Loucy (cell line): Measurements from ENCODE around the gene MACF1.

ENCODE experiments used
- H2AFZ ChIP-seq: fragments of 200-600 bp; sonication (generic); 2 replicates; pipeline ENCODE4 v1.6.0; 2016; ENCODE audit warnings: antibody characterized with exemption, mild to moderate bottlenecking, low read length, moderate library complexity
- H3F3A ChIP-seq: fragments of 200-600 bp; 2 replicates; pipeline ENCODE4 v1.6.0; 2016; ENCODE audit warnings: antibody characterized with exemption, low read depth, mild to moderate bottlenecking
- H3K27me3 ChIP-seq: fragments of 200-600 bp; sonication (generic); 2 replicates; pipeline ENCODE4 v1.6.1; 2014; ENCODE audit warnings: low read length, mild to moderate bottlenecking; ENCODE audit not compliant: insufficient read depth, poor library complexity, severe bottlenecking
- H3K36me3 ChIP-seq: fragments of 200-600 bp; sonication (generic); 2 replicates; pipeline ENCODE4 v1.6.1; 2016; ENCODE audit warnings: low read length; ENCODE audit not compliant: insufficient read depth
- H3K4me1 ChIP-seq: fragments of 200-600 bp; sonication (generic); 2 replicates; pipeline ENCODE4 v1.5.1; 2014; ENCODE audit warnings: low read length, mild to moderate bottlenecking; ENCODE audit not compliant: insufficient read depth, poor library complexity, severe bottlenecking
- H3K4me2 ChIP-seq: fragments of 200-600 bp; sonication (generic); 2 replicates; pipeline ENCODE4 v1.6.0; 2014; ENCODE audit warnings: antibody characterized with exemption, low read length, low read depth, mild to moderate bottlenecking; ENCODE audit not compliant: poor library complexity, severe bottlenecking
- H3K4me3 ChIP-seq: fragments of 200-600 bp; sonication (generic); 2 replicates; pipeline ENCODE4 v1.5.1; 2014; ENCODE audit warnings: low read length, mild to moderate bottlenecking, mixed read lengths; ENCODE audit not compliant: poor library complexity, severe bottlenecking
- H3K79me2 ChIP-seq: fragments of 200-600 bp; sonication (generic); 2 replicates; pipeline ENCODE4 v1.6.1; 2014; ENCODE audit warnings: low read length; ENCODE audit not compliant: insufficient read depth
- H3K9ac ChIP-seq: fragments of 200-600 bp; sonication (generic); 2 replicates; pipeline ENCODE4 v1.6.0; 2014; ENCODE audit warnings: mild to moderate bottlenecking, low read depth, low read length, moderate library complexity; ENCODE audit not compliant: poor library complexity, severe bottlenecking
- H3K9me2 ChIP-seq: fragments of 200-600 bp; sonication (generic); replicated peaks from 2 replicates; pipeline ENCODE4 v1.6.1; 2016; ENCODE audit warnings: low read depth, low read length, mixed read lengths
- H3K9me3 ChIP-seq: fragments of 200-600 bp; sonication (generic); 2 replicates; pipeline ENCODE4 v1.6.1; 2014; ENCODE audit warnings: mild to moderate bottlenecking, antibody characterized with exemption, low read length, low read depth; ENCODE audit not compliant: insufficient read depth
- H4K20me1 ChIP-seq: fragments of 200-600 bp; sonication (generic); 2 replicates; pipeline ENCODE4 v1.6.0; 2014; ENCODE audit warnings: antibody characterized with exemption, low read length, mild to moderate bottlenecking; ENCODE audit not compliant: insufficient read depth, poor library complexity, severe bottlenecking
- EZH2phosphoT487 ChIP-seq: fragments of 200-600 bp; IDR thresholded peaks from 2 replicates; pipeline ENCODE4 v1.6.1; 2018; ENCODE audit warnings: antibody characterized with exemption, mild to moderate bottlenecking, moderate library complexity, borderline replicate concordance
- TF ChIP-seq, protein P1 (sequence below): fragments of 200-600 bp; sonication (generic); conservative IDR thresholded peaks from 2 replicates; pipeline ENCODE4 v1.5.1; 2014; ENCODE audit warnings: mild to moderate bottlenecking, antibody characterized with exemption, low read length

MACF1 gene

DNA sequence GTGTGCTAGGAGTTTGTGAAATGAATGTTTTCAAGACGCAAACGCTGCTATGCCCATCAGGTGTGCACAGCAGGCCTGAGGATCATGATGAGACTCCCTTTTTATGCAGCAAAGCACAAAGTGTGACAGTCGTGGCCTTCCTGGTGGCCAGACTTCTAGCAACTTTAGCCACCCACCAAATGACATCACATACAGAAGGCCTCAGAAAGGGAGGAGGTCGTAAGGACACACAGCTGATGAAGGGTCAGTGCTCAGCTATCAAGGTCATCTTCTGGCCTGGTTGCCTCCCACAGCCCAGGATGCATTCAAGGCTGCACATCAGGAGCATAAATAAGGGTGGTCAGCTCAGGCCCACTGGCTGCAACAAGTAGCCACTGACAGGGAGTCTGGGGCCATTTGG is 323.6 kb downstream of the MACF1 start:
- H3K27me3 ChIP-seq, result no peaks in the 10 kb centered on the region
- H3K9me3 ChIP-seq, result no peaks in the 10 kb centered on the region
- H4K20me1 ChIP-seq, result no peaks in the 10 kb centered on the region
- no peak overlapping the region for H2AFZ ChIP-seq
- no peak overlapping the region for H3K4me3 ChIP-seq
- peaks cover 13% of the 10 kb centered on the region for H3K4me1 ChIP-seq
- H3K9ac ChIP-seq, result no peak overlapping the region
- H3F3A ChIP-seq, result no peaks in the 10 kb centered on the region
- no peaks in the 10 kb centered on the region for H3K79me2 ChIP-seq
- no peak overlapping the region for H3K4me2 ChIP-seq
- TF ChIP-seq, protein P1, sequence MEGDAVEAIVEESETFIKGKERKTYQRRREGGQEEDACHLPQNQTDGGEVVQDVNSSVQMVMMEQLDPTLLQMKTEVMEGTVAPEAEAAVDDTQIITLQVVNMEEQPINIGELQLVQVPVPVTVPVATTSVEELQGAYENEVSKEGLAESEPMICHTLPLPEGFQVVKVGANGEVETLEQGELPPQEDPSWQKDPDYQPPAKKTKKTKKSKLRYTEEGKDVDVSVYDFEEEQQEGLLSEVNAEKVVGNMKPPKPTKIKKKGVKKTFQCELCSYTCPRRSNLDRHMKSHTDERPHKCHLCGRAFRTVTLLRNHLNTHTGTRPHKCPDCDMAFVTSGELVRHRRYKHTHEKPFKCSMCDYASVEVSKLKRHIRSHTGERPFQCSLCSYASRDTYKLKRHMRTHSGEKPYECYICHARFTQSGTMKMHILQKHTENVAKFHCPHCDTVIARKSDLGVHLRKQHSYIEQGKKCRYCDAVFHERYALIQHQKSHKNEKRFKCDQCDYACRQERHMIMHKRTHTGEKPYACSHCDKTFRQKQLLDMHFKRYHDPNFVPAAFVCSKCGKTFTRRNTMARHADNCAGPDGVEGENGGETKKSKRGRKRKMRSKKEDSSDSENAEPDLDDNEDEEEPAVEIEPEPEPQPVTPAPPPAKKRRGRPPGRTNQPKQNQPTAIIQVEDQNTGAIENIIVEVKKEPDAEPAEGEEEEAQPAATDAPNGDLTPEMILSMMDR, result no peak
- no peak for TF ChIP-seq EZH2phosphoT487
- H3K36me3 ChIP-seq, result no peaks in the 10 kb centered on the region
- H3K9me2 ChIP-seq, result no peaks in the 10 kb centered on the region

- no peaks in the 10 kb centered on the region for H3K27me3 ChIP-seq
- no peaks in the 10 kb centered on the region for H3K79me2 ChIP-seq
- no peak for TF ChIP-seq EZH2phosphoT487
- TF ChIP-seq, protein P1, result no peak
- no peaks in the 10 kb centered on the region for H3K36me3 ChIP-seq
- H3K4me2 ChIP-seq, result no peak overlapping the region
- no peak overlapping the region for H3K4me3 ChIP-seq
- H2AFZ ChIP-seq, result no peak overlapping the region
- H3F3A ChIP-seq, result no peaks in the 10 kb centered on the region
- H4K20me1 ChIP-seq, result no peaks in the 10 kb centered on the region
- no peaks in the 10 kb centered on the region for H3K9me2 ChIP-seq
- H3K9ac ChIP-seq, result no peak overlapping the region
- H3K9me3 ChIP-seq, result no peaks in the 10 kb centered on the region
- peaks cover 13% of the 10 kb centered on the region for H3K4me1 ChIP-seq
Observed at GRCh38 chr1:39529901-39530535, 325.5 kb downstream of the MACF1 start.

GRCh38 chr1:39531526-39531925 is 327.0 kb downstream of the MACF1 start:
- TF ChIP-seq, protein P1, result no peak
- no peak for TF ChIP-seq EZH2phosphoT487
- no peak overlapping the region for H3K4me2 ChIP-seq
- H3K79me2 ChIP-seq, result no peaks in the 10 kb centered on the region
- no peak overlapping the region for H2AFZ ChIP-seq
- no peaks in the 10 kb centered on the region for H3K9me2 ChIP-seq
- no peak overlapping the region for H3K9ac ChIP-seq
- no peaks in the 10 kb centered on the region for H3F3A ChIP-seq
- H3K9me3 ChIP-seq, result no peaks in the 10 kb centered on the region
- no peaks in the 10 kb centered on the region for H3K4me1 ChIP-seq
- no peaks in the 10 kb centered on the region for H4K20me1 ChIP-seq
- H3K27me3 ChIP-seq, result no peaks in the 10 kb centered on the region
- no peaks in the 10 kb centered on the region for H3K36me3 ChIP-seq
- H3K4me3 ChIP-seq, result no peak overlapping the region
